Endodermal cell (in vitro differentiated cells): ENCODE measurements around the gene NTRK2. TPM values are rescaled to one million over a fixed set of nuclear protein-coding genes. Genes with fewer than 3 reads are reported as not detected.
A peak's percentile ranks its signal among the peaks of the same experiment; 100 is the strongest.

Experiments
- DNase-seq: peaks from one replicate; pipeline ENCODE4 v3.0.0-alpha.2; 2017
- H3K27ac ChIP-seq: 2 replicates; pipeline ENCODE4 v1.5.1; 2013; ENCODE audit warnings: mild to moderate bottlenecking, low read depth, low read length, moderate library complexity
- H3K27me3 ChIP-seq: 2 replicates; pipeline ENCODE4 v1.6.1; 2013; ENCODE audit warnings: mild to moderate bottlenecking, low read length, moderate library complexity; ENCODE audit not compliant: insufficient read depth, control insufficient read depth, poor library complexity, severe bottlenecking
- H3K36me3 ChIP-seq: 2 replicates; pipeline ENCODE4 v1.7.0; 2013; ENCODE audit warnings: mild to moderate bottlenecking, low read length, moderate library complexity; ENCODE audit not compliant: control insufficient read depth, insufficient read depth
- H3K4me1 ChIP-seq: one replicate; pipeline ENCODE4 v1.7.0; 2013; ENCODE audit warnings: low read length; ENCODE audit not compliant: control insufficient read depth, insufficient read depth
- H3K4me3 ChIP-seq: 2 replicates; pipeline ENCODE4 v1.5.1; 2013; ENCODE audit warnings: mild to moderate bottlenecking, low read length, moderate library complexity
- H3K9ac ChIP-seq: 2 replicates; pipeline ENCODE4 v1.6.1; 2013; ENCODE audit warnings: mild to moderate bottlenecking, low read length, moderate library complexity; ENCODE audit not compliant: poor library complexity, severe bottlenecking; ENCODE audit errors: extremely low read depth
- H3K9me3 ChIP-seq: 2 replicates; pipeline ENCODE4 v1.6.1; 2013; ENCODE audit warnings: mild to moderate bottlenecking, low read length, moderate library complexity; ENCODE audit not compliant: control insufficient read depth
- H3K27ac Mint-ChIP-seq: 2 replicates; pipeline ENCODE4 v1.8.0; 2020; ENCODE audit warnings: mixed read lengths
- H3K27me3 Mint-ChIP-seq: 2 replicates; pipeline ENCODE4 v1.8.0; 2021; ENCODE audit warnings: mild to moderate bottlenecking, mixed read lengths; ENCODE audit not compliant: insufficient read depth
- H3K36me3 Mint-ChIP-seq: 2 replicates; pipeline ENCODE4 v1.8.0; 2020; ENCODE audit warnings: low read depth, mixed read lengths
- H3K4me1 Mint-ChIP-seq: 2 replicates; pipeline ENCODE4 v1.8.0; 2020; ENCODE audit warnings: mixed read lengths
- H3K4me3 Mint-ChIP-seq: 2 replicates; pipeline ENCODE4 v1.8.0; 2020; ENCODE audit warnings: mild to moderate bottlenecking, moderate library complexity, mixed read lengths
- H3K9me3 Mint-ChIP-seq: 2 replicates; pipeline ENCODE4 v1.8.0; 2020; ENCODE audit warnings: mild to moderate bottlenecking, mixed read lengths
- WGBS, 2 experiments: methylation state at CpG; one replicate each; pipeline versions ENCODE4 v1.1.5 to v1.1.7; 2013; ENCODE audit warnings: missing lambda C conversion rate in 2 of 2, mixed read lengths in 1 of 2; ENCODE audit not compliant: insufficient coverage in 1 of 2, insufficient read length in 1 of 2; 5-methylcytosine and 5-hydroxymethylcytosine counted together
- total RNA-seq, 2 donors: library from RNA; stranded (reverse); fragmentation: NEBNext Ultra II Directional in 1 of 2; extraction: Animal tissue kit (Norgen Biotek cat#: 25700) in 1 of 2; gene quantifications; 2 replicates in 1 of 2; 3 replicates in 1 of 2; pipeline ENCODE4 v1.2.1, GENCODE V29; 2021
- TF ChIP-seq, protein P1 (sequence below): fragments of 200-600 bp; sonication (generic); conservative IDR thresholded peaks from 2 replicates; pipeline ENCODE4 v1.5.0; 2021; ENCODE audit warnings: antibody characterized with exemption, mild to moderate bottlenecking

Gene NTRK2
- total RNA-seq, 2 donors from 2014 or later, result 0.09 to 0.18 TPM

DNA sequence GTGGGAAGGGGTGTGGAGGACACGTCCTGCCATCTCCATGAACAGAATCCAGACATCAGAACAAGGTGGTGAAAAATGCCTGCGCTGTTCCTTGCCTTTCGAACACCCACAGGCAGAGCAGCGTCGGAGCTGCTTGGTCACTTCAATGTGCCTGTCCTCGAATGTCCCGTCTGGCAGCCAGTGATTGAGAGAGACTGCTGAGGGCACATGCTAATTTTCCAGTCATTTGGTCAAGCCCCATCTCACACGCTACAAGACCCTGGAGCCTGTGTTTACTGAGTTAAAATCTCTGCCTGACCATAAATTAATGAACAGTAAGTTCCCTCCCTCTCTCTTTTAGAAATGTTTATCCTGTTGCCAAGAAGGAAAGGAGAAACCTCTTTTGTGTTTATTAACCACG, 149.3 kb downstream of the NTRK2 start:
- Mint-ChIP-seq H3K27ac (no peak overlapping the region), H3K36me3 (no peaks in the 10 kb centered on the region), H3K4me1 (peaks cover 27% of the 10 kb centered on the region), H3K4me3 (no peak overlapping the region), H3K27me3 (no peaks in the 10 kb centered on the region), H3K9me3 (no peaks in the 10 kb centered on the region)
- peak overlapping the region; percentile 75 for H3K27ac ChIP-seq
- 74 to 90% methylated on average over 7 to 9 of the region's 9 CpGs for WGBS, 2 experiments
- no peak overlapping the region for H3K4me3 ChIP-seq
- H3K4me1 ChIP-seq, result no peaks in the 10 kb centered on the region
- DNase-seq, result no peak
- no peaks in the 10 kb centered on the region for H3K36me3 ChIP-seq
- TF ChIP-seq, protein P1, sequence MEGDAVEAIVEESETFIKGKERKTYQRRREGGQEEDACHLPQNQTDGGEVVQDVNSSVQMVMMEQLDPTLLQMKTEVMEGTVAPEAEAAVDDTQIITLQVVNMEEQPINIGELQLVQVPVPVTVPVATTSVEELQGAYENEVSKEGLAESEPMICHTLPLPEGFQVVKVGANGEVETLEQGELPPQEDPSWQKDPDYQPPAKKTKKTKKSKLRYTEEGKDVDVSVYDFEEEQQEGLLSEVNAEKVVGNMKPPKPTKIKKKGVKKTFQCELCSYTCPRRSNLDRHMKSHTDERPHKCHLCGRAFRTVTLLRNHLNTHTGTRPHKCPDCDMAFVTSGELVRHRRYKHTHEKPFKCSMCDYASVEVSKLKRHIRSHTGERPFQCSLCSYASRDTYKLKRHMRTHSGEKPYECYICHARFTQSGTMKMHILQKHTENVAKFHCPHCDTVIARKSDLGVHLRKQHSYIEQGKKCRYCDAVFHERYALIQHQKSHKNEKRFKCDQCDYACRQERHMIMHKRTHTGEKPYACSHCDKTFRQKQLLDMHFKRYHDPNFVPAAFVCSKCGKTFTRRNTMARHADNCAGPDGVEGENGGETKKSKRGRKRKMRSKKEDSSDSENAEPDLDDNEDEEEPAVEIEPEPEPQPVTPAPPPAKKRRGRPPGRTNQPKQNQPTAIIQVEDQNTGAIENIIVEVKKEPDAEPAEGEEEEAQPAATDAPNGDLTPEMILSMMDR, result no peak
- H3K9me3 ChIP-seq, result no peaks in the 10 kb centered on the region
- H3K27me3 ChIP-seq, result no peaks in the 10 kb centered on the region
- no peak overlapping the region for H3K9ac ChIP-seq

DNA sequence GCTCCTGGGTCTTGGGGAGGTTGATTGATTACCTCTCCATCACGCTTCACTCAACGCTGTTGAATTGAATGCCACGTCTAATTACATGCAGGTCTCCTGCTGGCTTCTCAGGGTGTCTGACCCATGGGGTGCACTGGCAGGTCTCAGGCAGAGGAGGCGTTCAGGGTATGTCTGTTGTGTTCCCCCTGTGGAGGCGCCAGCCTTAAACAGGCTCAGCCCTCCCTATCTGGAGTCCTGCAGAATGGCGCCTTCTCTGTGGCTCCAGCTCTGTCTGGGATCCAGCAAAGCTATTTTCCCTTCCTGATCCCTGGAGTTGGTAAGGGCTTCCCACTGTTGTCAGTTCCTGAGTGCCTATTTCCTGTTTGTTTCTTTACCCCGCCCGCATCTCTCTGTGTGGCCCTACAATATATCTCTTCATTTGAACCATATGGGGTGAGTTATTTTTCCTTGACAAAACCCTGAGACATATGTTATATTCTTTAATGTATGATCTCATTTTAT, 150.0 kb downstream of the NTRK2 start:
- peaks cover 27% of the 10 kb centered on the region for H3K4me1 Mint-ChIP-seq
- no peak overlapping the region for H3K9ac ChIP-seq
- H3K4me3 ChIP-seq, result no peak overlapping the region
- no peaks in the 10 kb centered on the region for H3K9me3 Mint-ChIP-seq
- no peaks in the 10 kb centered on the region for H3K9me3 ChIP-seq
- H3K4me3 Mint-ChIP-seq, result no peak overlapping the region
- H3K36me3 ChIP-seq, result no peaks in the 10 kb centered on the region
- no peaks in the 10 kb centered on the region for H3K36me3 Mint-ChIP-seq
- no peak overlapping the region for H3K27ac Mint-ChIP-seq
- 53 to 63% methylated on average over 3 to 8 of the region's 8 CpGs for WGBS, 2 experiments
- H3K27me3 ChIP-seq, result no peaks in the 10 kb centered on the region
- DNase-seq, result peak; percentile 83
- TF ChIP-seq, protein P1, result peak; percentile 62
- no peaks in the 10 kb centered on the region for H3K27me3 Mint-ChIP-seq
- no peaks in the 10 kb centered on the region for H3K4me1 ChIP-seq
- peak overlapping the region; percentile 75 for H3K27ac ChIP-seq

DNA sequence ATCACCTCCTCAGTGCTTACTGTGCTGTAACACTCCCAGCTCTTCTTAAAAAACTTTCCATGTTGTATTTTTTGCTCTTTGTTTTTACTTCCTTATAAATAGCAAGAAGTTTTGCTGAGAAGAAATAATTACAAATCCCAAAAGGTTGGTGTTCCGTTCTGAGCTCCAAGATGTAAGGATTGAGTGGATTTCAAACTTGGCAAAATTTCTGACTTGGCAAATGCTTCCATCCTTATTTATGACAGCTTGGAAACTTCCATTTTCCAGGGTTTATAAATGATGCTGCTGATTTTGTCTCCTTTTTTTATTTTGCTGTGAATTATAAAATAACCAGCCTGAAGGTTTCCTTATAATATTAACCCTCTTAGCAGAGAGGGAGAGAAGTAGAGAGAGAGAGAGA, 151.9 kb downstream of the NTRK2 start:
- Histone ChIP-seq H3K4me1 (no peaks in the 10 kb centered on the region), H3K4me3 (no peak overlapping the region), H3K9ac (no peak overlapping the region), H3K36me3 (no peaks in the 10 kb centered on the region), H3K27ac (no peak overlapping the region), H3K9me3 (no peaks in the 10 kb centered on the region), H3K27me3 (no peaks in the 10 kb centered on the region)
- TF ChIP-seq, protein P1, result no peak
- no peak overlapping the region for H3K4me3 Mint-ChIP-seq
- H3K27ac Mint-ChIP-seq, result no peak overlapping the region
- peaks cover 27% of the 10 kb centered on the region for H3K4me1 Mint-ChIP-seq
- peaks cover 2% of the 10 kb centered on the region for H3K27me3 Mint-ChIP-seq
- H3K36me3 Mint-ChIP-seq, result no peaks in the 10 kb centered on the region
- no peak for DNase-seq
- no peaks in the 10 kb centered on the region for H3K9me3 Mint-ChIP-seq
- WGBS, 2 experiments, result 88 to 100% methylated on average over 1 of the region's 1 CpG
